HG02623 (cell line): Measurements from ENCODE around the gene PPA2.

ENCODE experiments used
- ATAC-seq: cut with Tn5 transposase; IDR thresholded peaks from one replicate; pipeline ENCODE4 v1.9.1; 2021; ENCODE audit warnings: moderate library complexity; ENCODE audit not compliant: unreplicated experiment

Gene PPA2

DNA sequence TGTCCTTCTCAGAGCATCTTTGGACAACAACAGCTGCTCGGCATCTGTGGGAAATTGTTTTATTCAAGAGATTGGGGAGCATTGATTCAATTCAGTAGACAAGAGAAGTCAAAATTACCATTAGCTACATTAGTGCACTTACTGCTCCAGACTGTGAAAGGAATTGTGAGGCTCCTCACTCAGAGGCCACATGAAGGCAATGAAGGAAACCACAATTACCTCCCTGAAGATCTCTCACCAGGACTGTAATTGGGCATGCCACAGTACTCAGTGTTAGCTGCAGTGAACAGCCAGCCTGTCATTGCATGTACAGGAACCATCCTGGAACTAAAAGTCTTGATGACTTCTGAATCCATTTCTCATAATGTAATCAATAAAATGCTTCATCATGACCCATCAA lies 144.8 kb downstream of the PPA2 start:
- ATAC-seq, result no peak

DNA sequence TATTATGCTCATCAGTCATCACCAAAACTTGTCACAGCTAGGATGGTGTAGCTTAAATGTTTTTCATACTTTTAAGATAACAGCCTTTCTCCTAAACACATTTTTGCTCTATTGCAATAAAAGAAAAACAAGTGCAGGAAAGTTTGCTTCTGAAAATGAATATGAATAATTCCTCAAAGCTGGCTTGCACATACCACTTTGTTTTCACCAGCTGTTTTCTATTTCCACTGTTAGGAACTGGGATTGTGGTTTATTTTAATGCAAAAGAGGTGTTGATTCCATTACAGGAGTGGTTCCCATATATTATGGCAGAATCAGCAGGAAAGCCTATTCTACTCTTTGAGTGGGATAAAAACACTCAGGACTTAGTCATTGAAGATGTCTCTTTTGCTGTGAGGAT lies 145.9 kb downstream of the PPA2 start:
- no peak for ATAC-seq

DNA sequence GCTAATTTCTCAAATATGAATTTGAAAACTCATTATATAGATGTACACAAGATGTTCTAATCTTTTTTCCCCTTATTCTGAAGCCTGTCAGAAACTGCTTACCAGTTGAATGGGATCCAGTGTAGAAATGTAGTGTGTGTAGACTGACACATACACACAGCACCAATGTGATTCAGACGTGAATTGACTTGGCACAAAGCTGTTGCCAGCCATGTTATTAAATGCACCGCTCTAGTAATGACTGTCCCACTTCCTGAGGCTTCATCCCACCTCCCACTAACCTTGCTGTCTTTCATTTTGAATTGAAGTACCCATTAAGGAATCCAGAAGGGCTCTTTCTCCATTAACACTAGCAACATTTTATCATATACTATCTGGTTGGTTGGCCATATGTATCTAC lies 146.6 kb downstream of the PPA2 start:
- ATAC-seq, result no peak
